Testis (tissue), 2 donors: ENCODE results near the gene SETDB2.

Experiments used
- POLR2A ChIP-seq: fragments of 450-650 bp; IDR thresholded peaks from one replicate; pipeline ENCODE4 v1.6.1; 2017; ENCODE audit warnings: antibody characterized with exemption, mild to moderate bottlenecking, moderate library complexity
- TF ChIP-seq, protein P1 (sequence below), 3 experiments: fragments of 450-650 bp in 2 of 3; fragments of 200-600 bp in 1 of 3; sonication (generic) in 1 of 3; IDR thresholded peaks; one replicate each; pipeline ENCODE4 v1.5.1; 2016 to 2019; ENCODE audit warnings: antibody characterized with exemption in 3 of 3, mild to moderate bottlenecking in 2 of 3, moderate library complexity in 1 of 3

GRCh38 chr13:49498206-49498605 lies 54.1 kb downstream of the SETDB2 start:
- TF ChIP-seq, protein P1, sequence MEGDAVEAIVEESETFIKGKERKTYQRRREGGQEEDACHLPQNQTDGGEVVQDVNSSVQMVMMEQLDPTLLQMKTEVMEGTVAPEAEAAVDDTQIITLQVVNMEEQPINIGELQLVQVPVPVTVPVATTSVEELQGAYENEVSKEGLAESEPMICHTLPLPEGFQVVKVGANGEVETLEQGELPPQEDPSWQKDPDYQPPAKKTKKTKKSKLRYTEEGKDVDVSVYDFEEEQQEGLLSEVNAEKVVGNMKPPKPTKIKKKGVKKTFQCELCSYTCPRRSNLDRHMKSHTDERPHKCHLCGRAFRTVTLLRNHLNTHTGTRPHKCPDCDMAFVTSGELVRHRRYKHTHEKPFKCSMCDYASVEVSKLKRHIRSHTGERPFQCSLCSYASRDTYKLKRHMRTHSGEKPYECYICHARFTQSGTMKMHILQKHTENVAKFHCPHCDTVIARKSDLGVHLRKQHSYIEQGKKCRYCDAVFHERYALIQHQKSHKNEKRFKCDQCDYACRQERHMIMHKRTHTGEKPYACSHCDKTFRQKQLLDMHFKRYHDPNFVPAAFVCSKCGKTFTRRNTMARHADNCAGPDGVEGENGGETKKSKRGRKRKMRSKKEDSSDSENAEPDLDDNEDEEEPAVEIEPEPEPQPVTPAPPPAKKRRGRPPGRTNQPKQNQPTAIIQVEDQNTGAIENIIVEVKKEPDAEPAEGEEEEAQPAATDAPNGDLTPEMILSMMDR (IDR thresholded peaks at IDR 0.05), result no peak
- no peak for TF ChIP-seq POLR2A
